AG04449 (cell line): ENCODE results near the gene GRB2.
"Not testable (repeated sequence)": the region's sequence is repeated elsewhere in the genome, so short reads cannot be mapped to it uniquely, and the experiment has no call there.

ENCODE experiments used
- CTCF ChIA-PET: fragments of 350-600 bp; formaldehyde crosslinking; extraction: SDS; loops from one replicate; lab custom pipeline; 2021; ENCODE audit warnings: antibody characterized with exemption; lab: Yijun Ruan, JAX
- POLR2A ChIA-PET: fragments of 400-600, 350-600 bp; formaldehyde crosslinking; extraction: SDS; loops from one replicate; lab custom pipeline; 2020; ENCODE audit warnings: antibody characterized with exemption, inconsistent platforms; lab: Yijun Ruan, JAX
- DNase-seq: peaks from one replicate; pipeline ENCODE4 v3.0.0-alpha.2; 2010; ENCODE audit warnings: low read depth, low spot score
- H3K4me3 ChIP-seq: 2 replicates; pipeline ENCODE4 v1.5.1; 2011; ENCODE audit warnings: low read depth, mild to moderate bottlenecking, control low read depth, low read length
- CTCF ChIP-seq: IDR thresholded peaks from one replicate; pipeline ENCODE4 v1.5.1; 2011; ENCODE audit warnings: mild to moderate bottlenecking, moderate library complexity, low read length, control low read depth, inconsistent platforms; ENCODE audit not compliant: insufficient read depth; ENCODE audit errors: missing control alignments

The GRB2 gene

GRCh38 chr17:75445296-75445695 is 39.8 kb upstream of the GRB2 start:
- POLR2A ChIA-PET: interaction anchor here (0.9 kb wide), 1 partner anchor 53 kb away, joined by 4 read pairs; no protein-coding TSS in a partner anchor
- H3K4me3 ChIP-seq: no peak overlapping the region
- CTCF ChIA-PET: interaction anchor here (1.1 kb wide), 1 partner anchor 11 kb away, joined by 4 read pairs; the partner anchor contains the start of gene TMEM94
- no peak for DNase-seq
- no peak for TF ChIP-seq CTCF

GRCh38 chr17:75442168-75443103 is 37.0 kb upstream of the GRB2 start:
- CTCF ChIA-PET: interaction anchor here (1.1 to 1.9 kb wide), 3 partner anchors 12 to 307 kb away, joined by 3 to 6 read pairs (median 6); partner anchors contain the start of gene SMIM5
- no peak for DNase-seq
- no peak overlapping the region for H3K4me3 ChIP-seq
- no peak for TF ChIP-seq CTCF
- POLR2A ChIA-PET: no interaction called here

GRCh38 chr17:75440738-75441448 is 35.4 kb upstream of the GRB2 start:
- ChIA-PET CTCF (interaction anchor here (1.2 kb wide), 1 partner anchor 193 kb away, joined by 3 read pairs; the partner anchor contains the start of gene SMIM5), POLR2A (interaction anchor here (0.5 kb wide), 1 partner anchor 176 kb away, joined by 5 read pairs; no protein-coding TSS in a partner anchor)
- no peak for TF ChIP-seq CTCF

GRCh38 chr17:75439287-75439686 is 33.8 kb upstream of the GRB2 start:
- POLR2A ChIA-PET: no interaction called here
- CTCF ChIA-PET: no interaction called here
- TF ChIP-seq CTCF: no peak
- no peak for DNase-seq
- H3K4me3 ChIP-seq: no peak overlapping the region

More at GRCh38 chr17:75440738-75441448, 35.4 kb upstream of the GRB2 start:
- H3K4me3 ChIP-seq: no peak overlapping the region
- DNase-seq: no peak

GRCh38 chr17:75437404-75437803 is 31.9 kb upstream of the GRB2 start:
- POLR2A ChIA-PET, DNase-seq, H3K4me3 ChIP-seq: not testable (repeated sequence)
- CTCF ChIA-PET: interaction anchor here (1.5 kb wide), 1 partner anchor 10 kb away, joined by 3 read pairs; no protein-coding TSS in a partner anchor

GRCh38 chr17:75434433-75434832 is 29.0 kb upstream of the GRB2 start:
- DNase-seq, H3K4me3 ChIP-seq, POLR2A ChIA-PET: not testable (repeated sequence)
- CTCF ChIA-PET: interaction anchor here (1.0 to 1.3 kb wide), 3 partner anchors 82 to 315 kb away, joined by 3 to 4 read pairs (median 3); partner anchors contain the start of gene TSEN54

- POLR2A ChIA-PET: no interaction called here
- CTCF ChIA-PET: interaction anchor here (1.0 to 1.3 kb wide), 3 partner anchors 21 to 83 kb away, joined by 3 to 4 read pairs (median 4); no protein-coding TSS in a partner anchor
- DNase-seq: no peak
- TF ChIP-seq CTCF: no peak
- H3K4me3 ChIP-seq: no peak overlapping the region
Measured at GRCh38 chr17:75433218-75433783, 27.8 kb upstream of the GRB2 start.
